ENCODE data around the gene OR2T8. TPM values are rescaled to one million over a fixed set of nuclear protein-coding genes. Genes with fewer than 3 reads are reported as not detected.

The OR2T8 gene
- total RNA-seq, 2 donors from 2014 or later, result not detected

- Histone ChIP-seq H3K4me3 (no peak overlapping the region), H3K4me1 (no peaks in the 10 kb centered on the region), H3K27ac (no peak overlapping the region), H3K27me3 (no peaks in the 10 kb centered on the region), H3K9me3 (peaks cover 0 to 7% (median 0%) of the 10 kb centered on the region in 3 donors), H3K36me3 (replicated peaks in 1 of 2; ENCODE audit: insufficient read depth in 1 of 2, low read depth in 2 of 2) (no peaks in the 10 kb centered on the region)
- no peak for TF ChIP-seq POLR2A (IDR thresholded peaks at IDR 0.05)
- no peak for TF ChIP-seq CTCF (IDR thresholded peaks at IDR 0.05)
- intact Hi-C loops (cut with DNase I), result no loop called here
- 47 to 61% methylated on average over 5 of the region's 5 CpGs for WGBS, 2 donors
- no peak for ATAC-seq
- no peak for DNase-seq
Measured at GRCh38 chr1:247908766-247909165, 11.3 kb upstream of the OR2T8 start.

DNA sequence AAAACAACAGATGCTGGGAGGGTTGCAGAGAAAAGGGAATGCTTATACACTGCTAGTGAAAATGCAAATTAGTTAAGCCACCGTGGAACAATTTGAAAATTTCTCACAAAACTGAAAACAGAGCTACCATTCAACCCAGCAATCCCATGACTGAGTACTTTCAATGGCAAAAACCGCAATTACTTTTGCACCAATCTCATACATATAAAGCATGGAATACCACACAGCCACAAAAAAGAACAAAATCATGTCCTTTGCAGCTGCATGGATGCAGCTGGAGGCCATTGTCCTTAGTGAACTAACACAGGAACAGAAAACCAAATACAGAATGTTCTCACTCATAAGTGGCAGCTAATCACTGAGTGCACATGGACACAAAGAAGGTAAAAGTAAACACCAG is 6.3 kb upstream of the OR2T8 start:
- no peak overlapping the region for H3K4me3 ChIP-seq
- intact Hi-C loops (cut with DNase I), result no loop called here
- no peak overlapping the region for H3K27ac ChIP-seq
- H3K36me3 ChIP-seq (replicated peaks in 1 of 2; ENCODE audit: insufficient read depth in 1 of 2, low read depth in 2 of 2), result no peaks in the 10 kb centered on the region
- no peak for DNase-seq
- H3K4me1 ChIP-seq, result no peaks in the 10 kb centered on the region
- 62 to 79% methylated on average over 2 of the region's 2 CpGs for WGBS, 2 donors
- H3K9me3 ChIP-seq, result no peaks in the 10 kb centered on the region
- no peaks in the 10 kb centered on the region for H3K27me3 ChIP-seq
- TF ChIP-seq POLR2A (IDR thresholded peaks at IDR 0.05) (no peak), CTCF (IDR thresholded peaks at IDR 0.05) (no peak)
- no peak for ATAC-seq

DNA sequence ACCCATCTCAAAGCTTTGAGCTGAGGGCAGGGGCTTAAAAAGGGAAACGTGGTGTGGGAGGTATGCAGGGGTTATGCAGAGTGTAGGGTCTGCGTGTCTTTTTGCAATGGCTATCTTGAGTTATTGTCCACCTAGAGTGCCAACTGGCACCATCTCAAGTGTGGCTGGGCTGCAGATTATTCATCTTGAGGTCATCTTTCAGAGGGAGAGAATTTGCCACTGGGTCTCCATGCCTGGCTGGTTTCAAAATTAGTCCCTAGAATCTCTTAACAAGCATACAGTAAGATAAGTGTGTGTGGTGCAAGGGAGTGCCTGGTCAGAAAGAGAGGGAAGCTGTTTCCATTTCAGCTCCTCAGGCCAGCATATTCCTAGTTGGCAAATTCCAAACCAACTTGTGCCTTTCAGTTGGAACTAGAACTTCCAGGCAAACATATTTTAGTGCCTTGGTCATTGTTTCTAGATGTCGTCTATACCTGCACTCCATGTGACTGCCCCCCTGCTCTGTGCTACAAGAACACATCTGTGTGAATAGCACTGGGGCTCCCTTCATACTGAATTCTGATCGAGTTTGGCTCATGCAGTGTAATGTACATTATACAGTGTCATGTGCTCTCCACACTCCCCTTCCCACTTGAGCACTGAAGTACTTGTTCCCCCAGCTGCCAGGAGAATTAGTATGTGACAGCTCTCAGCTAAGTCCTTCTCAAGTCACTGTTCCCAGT is 5.0 kb upstream of the OR2T8 start:
- Histone ChIP-seq H3K36me3 (replicated peaks in 1 of 2; ENCODE audit: insufficient read depth in 1 of 2, low read depth in 2 of 2) (no peaks in the 10 kb centered on the region), H3K27me3 (no peaks in the 10 kb centered on the region), H3K27ac (no peak overlapping the region), H3K9me3 (no peaks in the 10 kb centered on the region), H3K4me1 (no peaks in the 10 kb centered on the region), H3K4me3 (no peak overlapping the region)
- ATAC-seq (no peak), DNase-seq (no peak)
- intact Hi-C loops (cut with DNase I), result no loop called here
- TF ChIP-seq CTCF (IDR thresholded peaks at IDR 0.05), result no peak
- no peak for TF ChIP-seq POLR2A (IDR thresholded peaks at IDR 0.05)
- WGBS, 2 donors, result 32 to 51% methylated on average over 4 of the region's 4 CpGs

DNA sequence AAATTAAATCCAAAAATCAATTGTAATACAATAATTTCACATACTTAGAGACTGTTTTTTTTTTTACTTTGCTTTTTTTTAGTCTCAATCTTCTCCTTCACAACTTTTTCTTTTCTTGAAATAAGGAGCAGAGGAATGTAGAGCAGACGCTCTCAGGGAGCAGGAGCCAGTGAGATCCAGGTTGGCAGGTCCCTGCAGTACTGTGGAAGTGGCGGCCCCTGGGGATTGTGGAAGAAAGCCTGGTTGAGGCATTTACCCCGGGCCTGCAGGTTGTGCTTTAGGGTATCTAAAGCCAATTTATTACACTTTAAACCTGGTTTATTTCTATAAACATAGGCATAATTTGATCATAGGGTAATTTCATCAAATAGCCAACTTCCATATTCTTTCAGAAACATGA is 3.9 kb downstream of the OR2T8 start:
- WGBS, 2 donors, result 43 to 46% methylated on average over 3 of the region's 3 CpGs
- no peaks in the 10 kb centered on the region for H3K27me3 ChIP-seq
- H3K9me3 ChIP-seq, result no peaks in the 10 kb centered on the region
- H3K4me3 ChIP-seq, result no peak overlapping the region
- no peaks in the 10 kb centered on the region for H3K4me1 ChIP-seq
- TF ChIP-seq CTCF (IDR thresholded peaks at IDR 0.05) (no peak), POLR2A (IDR thresholded peaks at IDR 0.05) (no peak)
- no peaks in the 10 kb centered on the region for H3K36me3 ChIP-seq (replicated peaks in 1 of 2; ENCODE audit: insufficient read depth in 1 of 2, low read depth in 2 of 2)
- no peak for DNase-seq
- intact Hi-C loops (cut with DNase I), result no loop called here
- H3K27ac ChIP-seq, result no peak overlapping the region
- ATAC-seq, result no peak

DNA sequence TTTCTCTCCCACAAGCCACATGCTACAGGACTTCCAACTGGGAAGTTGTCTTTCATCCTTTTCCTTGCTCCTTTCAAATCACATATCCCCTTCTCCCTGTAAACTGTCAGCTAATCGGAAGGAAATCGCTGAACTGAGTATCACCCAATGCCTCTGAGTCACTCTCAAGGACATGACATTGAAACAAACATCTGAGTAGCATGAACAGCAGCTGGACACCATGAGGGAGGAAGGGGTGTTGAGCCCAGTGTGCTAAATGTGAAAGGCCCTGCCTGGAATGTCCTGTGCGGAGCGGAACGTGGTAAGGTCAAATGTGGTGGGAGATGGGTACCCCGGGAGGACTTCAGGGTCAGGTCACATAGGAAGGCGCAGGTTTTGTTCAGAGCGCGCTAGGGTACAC is 4.8 kb downstream of the OR2T8 start, which contains the start of gene OR2AJ1:
Gene OR2AJ1, plus strand, starts transcription at position 22 of the 400 bp plus-strand sequence. CDS start 8,880 bp downstream, outside the sequence.
- no peaks in the 10 kb centered on the region for H3K36me3 ChIP-seq (replicated peaks in 1 of 2; ENCODE audit: insufficient read depth in 1 of 2, low read depth in 2 of 2)
- H3K4me1 ChIP-seq, result no peaks in the 10 kb centered on the region
- no peak within 1 kb of the TSS for H3K4me3 ChIP-seq
- intact Hi-C loops (cut with DNase I), result no loop called here
- TF ChIP-seq POLR2A (IDR thresholded peaks at IDR 0.05), result no peak
- TF ChIP-seq CTCF (IDR thresholded peaks at IDR 0.05), result no peak
- DNase-seq (no peak), ATAC-seq (no peak)
- WGBS, 2 donors, result 71 to 76% methylated on average over 9 of the region's 9 CpGs
- no peaks in the 10 kb centered on the region for H3K27me3 ChIP-seq
- no peak within 1 kb of the TSS for H3K27ac ChIP-seq
- no peaks in the 10 kb centered on the region for H3K9me3 ChIP-seq
